Upper lobe of right lung (tissue), 1 donor: ENCODE results near the gene KRR1. TPM values are rescaled to one million over a fixed set of nuclear protein-coding genes. Genes with fewer than 3 reads are reported as not detected.

Experiments
- ATAC-seq: fragments of 200-7000 bp; cut with Tn5 transposase; one replicate; pipeline ENCODE4 v1.9.1; 2020; ENCODE audit warnings: mild to moderate bottlenecking, moderate library complexity
- DNase-seq: peaks from one replicate; pipeline ENCODE4 v3.0.0-alpha.2; 2020
- H3K27ac ChIP-seq: fragments of 200-600 bp; one replicate; pipeline ENCODE4 v1.8.0; 2022
- H3K27me3 ChIP-seq: fragments of 200-600 bp; one replicate; pipeline ENCODE4 v1.8.0; 2022; ENCODE audit warnings: mild to moderate bottlenecking
- H3K36me3 ChIP-seq: fragments of 200-600 bp; one replicate; pipeline ENCODE4 v1.8.0; 2022
- H3K4me1 ChIP-seq: fragments of 200-600 bp; one replicate; pipeline ENCODE4 v1.8.0; 2022
- H3K4me3 ChIP-seq: fragments of 200-600 bp; one replicate; pipeline ENCODE4 v1.8.0; 2022; ENCODE audit warnings: mild to moderate bottlenecking
- H3K9me3 ChIP-seq: fragments of 200-600 bp; one replicate; pipeline ENCODE4 v1.8.0; 2022
- CTCF ChIP-seq: fragments of 200-600 bp; IDR thresholded peaks from one replicate; pipeline ENCODE4 v1.8.0; 2022; ENCODE audit warnings: antibody characterized with exemption
- intact Hi-C: fragments of 100-400 bp; cut with DNase I; formaldehyde crosslinking; loops from one replicate; pipeline ENCODE4 v1.11.0; 2022
- total RNA-seq: library from RNA; stranded (reverse); fragmentation: NEBNext Ultra II Directional; extraction: Animal tissue kit (Norgen Biotek cat#: 25700); gene quantifications from one replicate; pipeline ENCODE4 v1.2.1, GENCODE V29; 2021
- donor health status: DM: no; HTN: yes; CAD: no; lungs with severe emphysema.

KRR1 gene
- total RNA-seq, 1 donor from 2014 or later, result 45.3 TPM

- Histone ChIP-seq H3K4me3 (no peak overlapping the region), H3K4me1 (peaks cover 9% of the 10 kb centered on the region), H3K27ac (no peak overlapping the region), H3K36me3 (no peaks in the 10 kb centered on the region), H3K27me3 (no peaks in the 10 kb centered on the region), H3K9me3 (no peaks in the 10 kb centered on the region)
- no peak for DNase-seq
- intact Hi-C loops, result no loop called here
- ATAC-seq, result no peak
- no peak for TF ChIP-seq CTCF
Measured at GRCh38 chr12:75548879-75549278, 37.5 kb upstream of the KRR1 start.

GRCh38 chr12:75545636-75546035 is 34.2 kb upstream of the KRR1 start:
- Histone ChIP-seq H3K4me1 (peaks cover 8% of the 10 kb centered on the region), H3K27me3 (no peaks in the 10 kb centered on the region), H3K27ac (no peak overlapping the region), H3K9me3 (no peaks in the 10 kb centered on the region), H3K4me3 (no peak overlapping the region), H3K36me3 (no peaks in the 10 kb centered on the region)
- intact Hi-C loops, result no loop called here
- no peak for DNase-seq
- no peak for TF ChIP-seq CTCF
- no peak for ATAC-seq

GRCh38 chr12:75543529-75543928 is 32.1 kb upstream of the KRR1 start:
- no peak for TF ChIP-seq CTCF
- Histone ChIP-seq H3K9me3 (no peaks in the 10 kb centered on the region), H3K36me3 (no peaks in the 10 kb centered on the region), H3K27ac (no peak overlapping the region), H3K4me1 (no peaks in the 10 kb centered on the region), H3K4me3 (no peak overlapping the region), H3K27me3 (no peaks in the 10 kb centered on the region)
- intact Hi-C loops, result no loop called here
- DNase-seq (no peak), ATAC-seq (no peak)

- H3K27ac ChIP-seq, result no peak overlapping the region
- intact Hi-C loops, result no loop called here
- no peaks in the 10 kb centered on the region for H3K36me3 ChIP-seq
- H3K4me1 ChIP-seq, result no peaks in the 10 kb centered on the region
- H3K9me3 ChIP-seq, result no peaks in the 10 kb centered on the region
- DNase-seq, result no peak
- ATAC-seq, result no peak
- H3K4me3 ChIP-seq, result no peak overlapping the region
- TF ChIP-seq CTCF, result no peak
- no peaks in the 10 kb centered on the region for H3K27me3 ChIP-seq
Measured at GRCh38 chr12:75542942-75543341, 31.5 kb upstream of the KRR1 start.

- Histone ChIP-seq H3K36me3 (no peaks in the 10 kb centered on the region), H3K9me3 (no peaks in the 10 kb centered on the region), H3K4me1 (no peaks in the 10 kb centered on the region), H3K27me3 (no peaks in the 10 kb centered on the region), H3K27ac (no peak overlapping the region), H3K4me3 (no peak overlapping the region)
- no peak for DNase-seq
- ATAC-seq, result no peak
- no peak for TF ChIP-seq CTCF
- intact Hi-C loops, result no loop called here
Measured at GRCh38 chr12:75539889-75540288, 28.5 kb upstream of the KRR1 start.

- H3K9me3 ChIP-seq, result no peaks in the 10 kb centered on the region
- no peak overlapping the region for H3K4me3 ChIP-seq
- H3K4me1 ChIP-seq, result no peaks in the 10 kb centered on the region
- no peaks in the 10 kb centered on the region for H3K27me3 ChIP-seq
- no peak overlapping the region for H3K27ac ChIP-seq
- intact Hi-C loops, result no loop called here
- no peak for TF ChIP-seq CTCF
- ATAC-seq (no peak), DNase-seq (no peak)
- H3K36me3 ChIP-seq, result no peaks in the 10 kb centered on the region
Measured at GRCh38 chr12:75533239-75533638, 21.8 kb upstream of the KRR1 start.
